Endometrium (tissue), 2 donors: ENCODE data around the gene SLC6A12.
"Not testable (repeated sequence)": the region's sequence is repeated elsewhere in the genome, so short reads cannot be mapped to it uniquely, and the experiment has no call there.

Experiments used
- FAIRE-seq: peaks from 2 replicates; lab custom pipeline; 2012; peaks lifted over from hg19 to GRCh38; lab: Jason Lieb, UNC
- donor health status: control.
- donor health status: control.

The SLC6A12 gene

DNA sequence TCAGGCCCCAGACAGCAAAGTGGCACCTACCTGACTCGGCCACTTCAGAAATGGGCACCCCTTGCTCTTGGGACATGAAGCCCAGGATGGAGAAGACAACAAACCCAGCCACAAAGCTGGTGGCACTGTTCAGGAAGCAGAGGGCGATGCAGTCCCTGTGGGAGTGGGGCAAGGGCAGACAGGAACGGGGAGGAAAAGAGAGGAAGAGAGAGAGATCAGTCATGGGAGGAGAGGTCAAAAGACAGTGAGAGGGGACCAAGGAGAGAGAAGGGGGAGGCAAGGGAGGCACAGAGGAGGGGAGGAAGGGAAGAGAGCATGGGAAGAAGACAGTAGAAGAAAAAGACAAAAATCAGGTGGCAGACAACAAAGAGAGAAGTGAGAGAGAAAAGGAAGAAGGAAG lies 16.6 kb downstream of the SLC6A12 start:
- FAIRE-seq, result no peak

DNA sequence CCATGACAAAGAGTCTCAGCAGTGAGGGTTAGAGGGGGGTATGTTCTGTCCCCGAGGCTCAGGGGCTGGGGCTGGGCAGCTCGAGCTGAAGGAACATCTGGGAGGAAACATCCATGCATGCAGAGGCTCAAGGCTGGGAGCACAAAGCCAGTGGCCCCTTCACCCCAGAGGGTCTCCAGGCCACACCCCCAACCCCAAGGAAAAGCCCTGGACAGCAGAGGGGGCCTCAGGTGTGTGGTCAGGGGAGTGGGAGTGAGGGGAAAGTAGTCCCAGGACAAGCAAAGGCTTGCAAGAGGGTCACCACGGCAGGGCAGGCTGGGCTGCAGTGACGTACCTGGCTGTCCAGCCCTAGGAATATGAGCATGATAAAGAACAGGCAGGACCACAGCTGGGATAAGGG lies 17.5 kb downstream of the SLC6A12 start:
- no peak for FAIRE-seq

DNA sequence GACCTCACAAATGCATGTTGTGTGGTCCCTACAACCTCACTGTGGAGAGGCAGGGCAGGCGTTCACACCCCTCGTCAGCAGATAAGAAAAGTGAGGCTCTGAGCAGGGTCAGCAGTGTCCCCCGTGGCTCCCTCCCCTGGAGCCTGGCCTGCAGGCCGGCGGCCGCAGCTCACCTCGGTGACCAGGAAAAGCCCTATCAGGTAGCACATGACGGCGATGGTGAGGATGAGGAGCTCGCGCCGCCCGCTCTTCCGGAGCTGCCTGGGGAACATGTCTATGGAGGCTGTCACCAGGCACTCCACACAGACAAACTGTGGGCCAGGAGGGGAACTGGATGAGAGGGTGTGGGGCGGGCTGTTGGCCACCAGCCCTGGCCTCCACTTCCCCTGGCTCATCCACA lies 18.0 kb downstream of the SLC6A12 start:
- no peak for FAIRE-seq

GRCh38 chr12:195156-195555 lies 18.8 kb downstream of the SLC6A12 start:
- no peak for FAIRE-seq

- no peak for FAIRE-seq
Measured at GRCh38 chr12:194276-194675, 19.7 kb downstream of the SLC6A12 start.

GRCh38 chr12:193261-193660 lies 20.7 kb downstream of the SLC6A12 start:
- no peak for FAIRE-seq

DNA sequence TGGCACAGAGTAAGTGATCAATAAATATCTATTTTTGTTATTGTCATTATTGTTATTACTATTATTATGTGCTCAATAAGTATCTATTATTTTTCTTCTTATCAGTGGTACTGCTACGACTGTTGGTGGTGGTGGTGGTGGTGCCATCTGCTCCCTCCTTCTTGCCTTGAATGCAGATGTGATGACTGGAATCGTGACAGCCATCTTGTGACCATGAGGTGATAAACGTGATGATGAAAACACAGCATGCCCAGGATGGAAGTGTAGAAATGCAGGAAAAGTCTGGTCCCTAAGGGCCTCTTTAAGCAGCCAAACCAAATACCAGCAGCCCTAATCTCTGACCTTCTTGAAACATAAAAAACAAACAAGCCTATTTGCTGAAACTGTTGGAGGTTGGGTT lies 22.4 kb downstream of the SLC6A12 start:
- FAIRE-seq, result no peak

GRCh38 chr12:190881-191280 lies 23.1 kb downstream of the SLC6A12 start:
- no peak for FAIRE-seq

DNA sequence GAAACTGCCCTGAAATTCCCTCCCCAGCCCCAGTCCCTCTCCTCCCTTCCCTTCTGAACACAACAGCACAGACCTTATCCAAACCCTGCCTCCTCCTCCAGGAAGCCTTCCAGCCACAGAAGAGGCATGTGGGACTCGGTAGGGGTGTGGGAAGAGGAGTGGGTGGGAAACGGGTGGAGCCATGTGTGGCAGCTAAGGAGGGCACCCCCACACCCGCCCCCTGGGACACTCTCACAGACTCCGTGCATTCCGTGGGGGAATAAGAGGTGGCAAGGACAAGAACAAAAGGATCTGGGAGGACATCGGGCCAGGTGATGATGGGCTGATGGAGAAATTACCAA lies 24.4 kb downstream of the SLC6A12 start:
- no peak for FAIRE-seq

DNA sequence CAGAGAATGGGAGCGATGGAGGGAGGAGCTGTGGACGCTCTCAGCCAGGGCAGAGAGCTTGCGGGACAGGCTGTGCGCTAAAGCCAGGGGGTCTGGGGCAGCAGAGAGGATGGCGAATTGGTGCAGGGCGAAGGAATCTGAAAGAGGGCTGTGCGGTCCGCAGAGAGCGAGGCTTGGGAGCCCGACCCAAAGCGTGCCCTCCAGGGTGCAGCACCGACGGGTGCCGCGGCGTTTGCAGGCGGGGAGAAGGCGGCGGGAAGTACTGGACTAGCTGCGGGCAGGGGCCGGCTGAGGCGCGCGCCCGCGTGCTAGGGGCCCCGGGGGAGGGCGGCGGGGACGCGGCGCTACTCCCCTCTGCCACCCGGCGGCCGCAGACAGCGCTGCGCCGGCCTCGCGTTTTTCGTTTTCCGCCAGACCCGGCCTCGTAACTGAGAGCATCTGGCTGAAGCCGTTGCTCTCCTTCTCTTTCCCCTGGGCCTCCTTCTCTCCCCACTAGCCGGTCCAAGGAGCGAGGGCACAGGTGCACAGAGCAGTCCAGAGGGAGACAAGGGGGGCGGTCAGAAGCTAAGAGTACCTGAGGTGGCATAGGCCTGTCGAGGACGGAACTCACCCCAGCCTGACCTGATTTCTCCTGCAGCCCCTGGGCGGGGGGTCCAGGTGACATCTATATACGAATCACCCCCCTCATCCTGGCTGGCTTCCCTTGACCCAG lies 24.9 kb downstream of the SLC6A12 start:
- no peak for FAIRE-seq

DNA sequence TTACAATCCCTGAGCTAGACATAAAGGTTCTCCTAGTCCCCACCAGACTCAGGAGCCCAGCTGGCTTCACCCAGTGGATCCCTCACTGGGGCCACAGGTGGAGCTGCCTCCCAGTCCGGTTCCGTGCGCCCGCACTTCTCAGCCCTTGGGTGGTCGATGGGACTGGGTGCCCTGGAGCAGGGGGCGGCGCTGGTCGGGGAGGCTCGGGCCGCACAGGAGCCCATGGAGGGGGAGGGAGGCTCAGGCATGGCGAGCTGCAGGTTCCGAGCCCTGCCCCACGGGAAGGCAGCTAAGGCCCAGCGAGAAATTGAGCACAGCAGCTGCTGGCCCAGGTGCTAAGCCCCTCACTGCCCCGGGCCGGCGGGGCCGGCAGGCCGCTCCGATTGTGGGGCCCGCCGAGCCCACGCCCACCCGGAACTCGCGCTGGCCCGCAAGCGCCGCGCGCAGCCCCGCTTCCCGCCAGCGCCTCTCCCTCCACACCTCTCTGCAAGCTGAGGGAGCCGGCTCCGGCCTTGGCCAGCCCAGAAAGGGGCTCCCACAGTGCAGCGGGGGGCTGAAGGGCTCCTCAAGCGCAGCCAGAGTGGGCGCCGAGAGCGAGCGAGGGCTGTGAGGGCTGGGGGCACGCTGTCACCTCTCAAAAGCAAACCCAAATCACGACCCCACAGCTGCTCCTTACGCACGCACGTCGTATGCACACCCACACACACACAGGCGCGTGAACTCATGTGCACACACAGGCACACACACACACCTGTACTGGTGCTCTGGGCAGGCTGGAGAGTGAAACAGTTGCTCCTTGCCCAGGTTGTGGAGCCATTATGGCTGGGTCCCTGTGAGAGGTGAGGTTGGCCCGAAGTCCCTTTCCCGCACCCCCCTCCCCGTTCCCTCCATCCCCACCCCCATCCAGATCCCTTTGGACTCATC lies 25.7 kb downstream of the SLC6A12 start:
- FAIRE-seq, result not testable (repeated sequence)

DNA sequence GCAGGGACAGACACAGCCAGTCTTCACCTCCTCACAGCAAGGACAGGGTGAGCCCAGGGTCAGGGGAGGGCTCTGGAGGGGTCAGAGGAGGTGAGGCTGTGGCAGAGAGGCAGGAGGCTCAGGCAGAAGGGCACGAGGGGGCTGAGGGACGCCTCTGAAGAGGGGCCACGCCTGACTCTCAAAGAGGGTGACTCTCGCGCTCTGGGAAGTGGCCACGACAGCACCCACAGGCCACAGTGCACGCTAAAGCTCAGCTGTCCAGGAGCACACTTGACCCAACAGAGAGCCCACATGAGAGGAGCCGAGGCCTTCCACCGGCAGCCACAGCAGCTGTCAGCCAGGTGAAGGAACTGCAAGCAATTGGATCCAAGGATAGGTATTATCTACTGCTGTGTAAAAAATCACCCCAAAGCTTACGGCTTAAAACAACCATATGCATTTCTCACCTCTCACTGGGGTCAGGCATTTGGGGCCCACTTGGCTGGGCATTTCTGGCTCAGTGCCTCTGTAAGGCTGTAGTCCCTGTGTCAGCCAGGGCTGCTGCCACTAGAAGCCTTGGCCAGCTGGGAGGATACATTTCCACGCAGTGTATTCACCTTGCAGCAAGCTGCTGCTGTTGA lies 27.8 kb downstream of the SLC6A12 start:
- FAIRE-seq, result no peak

DNA sequence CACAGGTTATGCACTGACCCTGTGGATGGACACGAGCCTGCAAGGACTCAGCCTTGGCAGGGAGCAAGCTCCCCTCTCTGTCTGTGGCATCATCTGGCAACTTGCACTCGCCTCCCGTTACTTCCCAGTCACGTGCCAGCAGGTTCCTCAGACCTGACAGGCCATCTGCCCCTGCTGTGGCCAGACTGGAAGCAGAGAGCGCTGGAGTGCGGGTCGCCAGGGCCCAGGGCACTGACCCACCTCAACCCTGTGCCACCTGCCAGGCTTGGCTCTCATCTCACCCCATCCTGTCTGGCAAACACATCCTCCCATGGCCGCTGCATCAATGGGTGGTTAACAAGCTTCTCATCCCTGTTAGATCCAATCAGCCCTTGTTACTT lies 28.4 kb downstream of the SLC6A12 start:
- no peak for FAIRE-seq

DNA sequence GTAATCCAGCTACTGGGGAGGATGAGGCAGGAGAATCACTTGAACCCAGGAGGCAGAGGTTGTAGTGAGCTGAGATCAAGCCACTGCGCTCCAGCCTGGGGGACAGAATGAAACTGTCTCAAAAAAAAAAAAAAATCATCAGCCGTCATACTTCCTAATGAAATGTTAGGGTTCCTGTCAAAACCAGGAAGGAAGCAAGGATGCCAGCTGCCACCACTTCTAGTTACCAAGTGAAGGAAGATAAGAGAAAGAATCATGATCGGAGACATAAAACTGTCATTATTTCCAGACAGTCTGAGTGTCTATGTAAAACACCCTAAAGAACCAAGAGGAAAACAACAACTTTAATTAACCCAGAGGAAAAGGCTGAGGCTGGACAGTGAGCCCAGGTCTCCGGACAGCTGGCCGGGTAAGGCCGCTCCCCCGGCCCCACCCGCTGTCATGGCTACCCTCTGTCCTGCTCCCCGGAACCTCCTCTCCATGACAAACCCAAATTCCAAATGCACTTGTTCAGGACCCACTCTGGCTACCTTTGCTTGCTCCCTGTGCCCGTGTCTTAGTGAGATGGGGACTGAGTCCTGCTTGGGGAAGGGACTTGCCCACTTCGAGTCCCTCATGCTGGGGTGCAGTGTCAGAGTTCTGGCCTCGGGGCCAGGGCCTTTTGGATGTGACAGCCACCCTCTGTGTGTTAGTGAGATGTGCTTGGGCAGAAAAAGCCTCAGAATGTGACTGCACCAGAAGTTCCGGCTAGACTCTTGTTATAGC lies 29.0 kb downstream of the SLC6A12 start:
- FAIRE-seq, result no peak

GRCh38 chr12:182381-182892 lies 31.5 kb downstream of the SLC6A12 start:
- no peak for FAIRE-seq

- no peak for FAIRE-seq
Measured at GRCh38 chr12:181921-182320, 32.0 kb downstream of the SLC6A12 start.

- FAIRE-seq, result no peak
Measured at GRCh38 chr12:180445-180844, 33.5 kb downstream of the SLC6A12 start.

DNA sequence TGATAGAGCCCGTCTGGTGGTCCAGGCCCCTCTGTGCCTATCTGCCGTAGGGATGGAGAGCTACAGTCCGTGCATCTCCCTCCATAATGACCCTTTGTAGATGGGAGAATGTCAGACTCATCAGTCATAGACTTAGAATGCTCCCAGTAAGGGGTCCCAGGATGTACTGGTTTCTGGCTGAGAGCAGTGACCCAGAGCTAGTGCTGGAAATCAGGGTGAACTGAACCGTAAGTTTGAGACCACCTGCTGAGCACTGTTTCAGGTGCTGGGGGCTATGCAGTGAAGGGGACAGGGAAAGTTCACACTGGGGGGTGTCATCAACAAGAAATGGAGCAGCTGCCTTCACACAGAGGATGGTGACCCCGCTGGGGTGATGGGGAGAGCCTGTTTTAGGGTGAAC lies 34.1 kb downstream of the SLC6A12 start:
- no peak for FAIRE-seq

DNA sequence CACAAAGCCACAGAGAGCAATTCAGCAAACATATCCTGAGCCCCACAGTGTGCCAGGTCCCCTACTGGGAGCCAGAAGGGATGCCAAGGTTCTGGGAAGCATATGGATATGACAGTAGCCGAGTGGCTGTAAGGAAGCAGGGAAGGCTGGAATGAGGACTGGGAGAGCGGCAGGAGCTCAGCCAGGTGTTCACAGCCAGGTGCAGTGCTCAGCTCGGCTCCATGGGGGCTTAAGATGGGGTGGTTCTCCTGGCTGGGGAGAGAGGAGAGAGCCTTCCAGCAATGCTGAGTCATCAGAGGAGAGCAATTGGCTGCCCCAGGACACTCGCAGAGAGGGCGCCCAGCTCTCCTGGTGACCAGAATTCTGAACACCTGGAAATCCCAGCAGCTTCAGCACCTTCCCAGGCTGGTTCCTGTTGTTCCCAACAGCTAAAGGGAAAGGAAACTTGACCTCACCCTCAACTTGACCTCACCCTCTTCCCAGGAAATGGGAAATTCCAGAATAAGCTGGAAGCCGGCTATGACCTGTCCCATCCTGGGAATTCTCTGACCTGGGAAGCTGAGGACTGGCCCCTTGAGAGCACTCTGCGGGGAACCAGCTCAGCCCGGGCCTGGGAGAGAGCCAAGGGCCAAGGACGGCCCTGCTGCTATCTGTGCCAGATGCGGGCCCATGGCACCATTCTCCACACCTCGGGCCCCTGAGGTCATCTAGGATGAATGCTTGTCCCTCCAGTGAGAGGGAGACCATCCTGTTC lies 34.6 kb downstream of the SLC6A12 start:
- FAIRE-seq, result no peak

GRCh38 chr12:178829-179109 lies 35.2 kb downstream of the SLC6A12 start:
- FAIRE-seq, result no peak

DNA sequence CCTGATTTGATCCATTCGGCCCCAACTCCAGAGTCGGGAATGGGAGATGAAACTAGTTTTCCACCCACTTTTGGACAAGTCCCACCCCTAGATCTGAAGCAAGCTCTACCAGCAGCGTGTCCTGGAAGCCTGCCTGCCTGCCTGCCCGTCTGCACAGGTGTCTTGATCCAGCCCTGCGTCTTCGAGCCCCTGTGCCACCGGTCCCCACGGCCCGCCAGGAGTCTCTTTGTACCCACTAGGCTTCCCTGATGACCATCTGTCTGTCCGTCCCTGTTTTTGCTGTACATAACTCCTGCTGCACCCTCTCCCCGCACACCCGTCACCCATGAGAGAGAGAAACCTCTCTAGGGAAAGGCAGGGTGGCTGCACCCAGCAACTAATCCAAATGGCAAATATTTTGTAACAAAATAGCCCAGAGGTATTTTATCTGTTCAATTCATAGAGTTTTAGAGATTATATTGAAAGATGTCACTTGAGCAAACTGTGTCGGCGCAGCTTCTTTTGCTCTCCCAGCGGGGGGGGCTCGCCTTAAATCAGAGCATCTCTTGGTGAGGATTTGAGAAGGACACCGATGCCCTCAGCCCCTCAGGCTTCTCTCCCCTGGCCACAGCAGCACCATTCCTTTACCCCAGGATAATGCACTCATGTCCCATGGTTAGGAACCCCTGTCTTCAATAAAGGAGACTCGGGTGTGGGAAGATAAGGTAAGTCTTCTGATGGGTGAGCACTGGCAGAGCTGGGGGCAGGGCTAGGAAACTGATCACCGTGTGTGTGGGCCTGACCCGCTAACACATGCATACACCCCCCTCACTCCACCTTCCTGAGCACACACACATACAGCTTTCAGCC lies 35.8 kb downstream of the SLC6A12 start:
- FAIRE-seq, result no peak
